Measurements from ENCODE around the gene TCHP. TPM values are rescaled to one million over a fixed set of nuclear protein-coding genes. Genes with fewer than 3 reads are reported as not detected.
"Not testable (repeated sequence)": the region's sequence is repeated elsewhere in the genome, so short reads cannot be mapped to it uniquely, and the experiment has no call there.

TCHP gene
- total RNA-seq, 2 donors from 2014 or later: 26.1 to 31.9 TPM

GRCh38 chr12:109894939-109895338 is 5.1 kb upstream of the TCHP start:
- Histone ChIP-seq H3K27me3 (ENCODE audit: control insufficient read depth, insufficient read depth, low read length, poor library complexity, severe bottlenecking) (no peaks in the 10 kb centered on the region), H3K9me3 (ENCODE audit: control insufficient read depth, low read length) (no peaks in the 10 kb centered on the region), H3K9ac (ENCODE audit: extremely low read depth, low read length, poor library complexity, severe bottlenecking) (no peak overlapping the region), H3K36me3 (ENCODE audit: control insufficient read depth, insufficient read depth, low read length) (no peaks in the 10 kb centered on the region), H3K4me3 (ENCODE audit: low read length) (no peak overlapping the region), H3K4me1 (ENCODE audit: control insufficient read depth, insufficient read depth, low read length) (no peaks in the 10 kb centered on the region), H3K27ac (ENCODE audit: low read depth, low read length) (no peak overlapping the region)
- H3K4me1 Mint-ChIP-seq: peaks cover 15% of the 10 kb centered on the region
- no peak overlapping the region for H3K27ac Mint-ChIP-seq
- no peak overlapping the region for H3K4me3 Mint-ChIP-seq
- WGBS, 2 experiments (ENCODE audit: insufficient coverage in 1 of 2, insufficient read length in 1 of 2): 93% methylated on average over 4 of the region's 4 CpGs; no CpG with 5 or more reads in 1 of the 2 experiments
- no peak for DNase-seq
- TF ChIP-seq CTCF (conservative IDR thresholded peaks at IDR 0.05): no peak
- no peaks in the 10 kb centered on the region for H3K36me3 Mint-ChIP-seq (ENCODE audit: low read depth)
- H3K9me3 Mint-ChIP-seq: no peaks in the 10 kb centered on the region
- peaks cover 20% of the 10 kb centered on the region for H3K27me3 Mint-ChIP-seq (ENCODE audit: insufficient read depth)

- H3K36me3 Mint-ChIP-seq (ENCODE audit: low read depth): no peaks in the 10 kb centered on the region
- 86 to 96% methylated on average over 4 to 6 of the region's 6 CpGs for WGBS, 2 experiments (ENCODE audit: insufficient coverage in 1 of 2, insufficient read length in 1 of 2)
- H3K36me3 ChIP-seq (ENCODE audit: control insufficient read depth, insufficient read depth, low read length): no peaks in the 10 kb centered on the region
- no peak overlapping the region for H3K4me3 ChIP-seq (ENCODE audit: low read length)
- H3K27ac Mint-ChIP-seq: no peak overlapping the region
- no peaks in the 10 kb centered on the region for H3K9me3 ChIP-seq (ENCODE audit: control insufficient read depth, low read length)
- peaks cover 22% of the 10 kb centered on the region for H3K27me3 Mint-ChIP-seq (ENCODE audit: insufficient read depth)
- no peak for DNase-seq
- H3K4me1 ChIP-seq (ENCODE audit: control insufficient read depth, insufficient read depth, low read length): no peaks in the 10 kb centered on the region
- TF ChIP-seq CTCF (conservative IDR thresholded peaks at IDR 0.05): no peak
- H3K27me3 ChIP-seq (ENCODE audit: control insufficient read depth, insufficient read depth, low read length, poor library complexity, severe bottlenecking): no peaks in the 10 kb centered on the region
- peaks cover 19% of the 10 kb centered on the region for H3K4me1 Mint-ChIP-seq
- no peak overlapping the region for H3K27ac ChIP-seq (ENCODE audit: low read depth, low read length)
- no peaks in the 10 kb centered on the region for H3K9me3 Mint-ChIP-seq
- H3K9ac ChIP-seq (ENCODE audit: extremely low read depth, low read length, poor library complexity, severe bottlenecking): no peak overlapping the region
- no peak overlapping the region for H3K4me3 Mint-ChIP-seq
Measured at GRCh38 chr12:109896188-109896587, 3.9 kb upstream of the TCHP start.

GRCh38 chr12:109897029-109897428 is 3.0 kb upstream of the TCHP start:
- WGBS, 2 experiments (ENCODE audit: insufficient coverage in 1 of 2, insufficient read length in 1 of 2): 89 to 96% methylated on average over 4 to 6 of the region's 6 CpGs
- Mint-ChIP-seq H3K27ac (no peak overlapping the region), H3K9me3 (no peaks in the 10 kb centered on the region), H3K4me1 (peaks cover 25% of the 10 kb centered on the region), H3K27me3 (ENCODE audit: insufficient read depth) (peaks cover 21% of the 10 kb centered on the region), H3K4me3 (no peak overlapping the region), H3K36me3 (ENCODE audit: low read depth) (no peaks in the 10 kb centered on the region)
- Histone ChIP-seq H3K4me1 (ENCODE audit: control insufficient read depth, insufficient read depth, low read length) (no peaks in the 10 kb centered on the region), H3K9ac (ENCODE audit: extremely low read depth, low read length, poor library complexity, severe bottlenecking) (no peak overlapping the region), H3K9me3 (ENCODE audit: control insufficient read depth, low read length) (no peaks in the 10 kb centered on the region), H3K4me3 (ENCODE audit: low read length) (no peak overlapping the region), H3K27ac (ENCODE audit: low read depth, low read length) (no peak overlapping the region), H3K27me3 (ENCODE audit: control insufficient read depth, insufficient read depth, low read length, poor library complexity, severe bottlenecking) (no peaks in the 10 kb centered on the region), H3K36me3 (ENCODE audit: control insufficient read depth, insufficient read depth, low read length) (no peaks in the 10 kb centered on the region)
- no peak for TF ChIP-seq CTCF (conservative IDR thresholded peaks at IDR 0.05)
- DNase-seq: no peak

- H3K36me3 ChIP-seq (ENCODE audit: control insufficient read depth, insufficient read depth, low read length); H3K27me3 ChIP-seq (ENCODE audit: control insufficient read depth, insufficient read depth, low read length, poor library complexity, severe bottlenecking); H3K27ac ChIP-seq (ENCODE audit: low read depth, low read length); H3K9me3 ChIP-seq (ENCODE audit: control insufficient read depth, low read length); H3K9me3 Mint-ChIP-seq; H3K4me1 ChIP-seq (ENCODE audit: control insufficient read depth, insufficient read depth, low read length); DNase-seq: not testable (repeated sequence)
- Mint-ChIP-seq H3K4me1 (peaks cover 25% of the 10 kb centered on the region), H3K27me3 (ENCODE audit: insufficient read depth) (peaks cover 27% of the 10 kb centered on the region), H3K36me3 (ENCODE audit: low read depth) (peaks cover 13% of the 10 kb centered on the region), H3K27ac (peak overlapping the region; percentile 94), H3K4me3 (peak overlapping the region; percentile 92)
- 95% methylated on average over 9 to 15 of the region's 15 CpGs for WGBS, 2 experiments (ENCODE audit: insufficient coverage in 1 of 2, insufficient read length in 1 of 2)
- Histone ChIP-seq H3K9ac (ENCODE audit: extremely low read depth, low read length, poor library complexity, severe bottlenecking) (peak overlapping the region; percentile 67), H3K4me3 (ENCODE audit: low read length) (peak overlapping the region; percentile 95)
Measured at GRCh38 chr12:109899345-109899744, 729 bp upstream of the TCHP start.
